HG02870 (cell line): Measurements from ENCODE around the gene ELOVL3.
A peak's percentile ranks its signal among the peaks of the same experiment; 100 is the strongest.
"Not testable (repeated sequence)": the region's sequence is repeated elsewhere in the genome, so short reads cannot be mapped to it uniquely, and the experiment has no call there.

Experiments used
- ATAC-seq: cut with Tn5 transposase; IDR thresholded peaks from one replicate; pipeline ENCODE4 v1.9.1; 2021; ENCODE audit warnings: mild to moderate bottlenecking, moderate library complexity; ENCODE audit not compliant: unreplicated experiment

Gene ELOVL3, protein sequence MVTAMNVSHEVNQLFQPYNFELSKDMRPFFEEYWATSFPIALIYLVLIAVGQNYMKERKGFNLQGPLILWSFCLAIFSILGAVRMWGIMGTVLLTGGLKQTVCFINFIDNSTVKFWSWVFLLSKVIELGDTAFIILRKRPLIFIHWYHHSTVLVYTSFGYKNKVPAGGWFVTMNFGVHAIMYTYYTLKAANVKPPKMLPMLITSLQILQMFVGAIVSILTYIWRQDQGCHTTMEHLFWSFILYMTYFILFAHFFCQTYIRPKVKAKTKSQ

DNA sequence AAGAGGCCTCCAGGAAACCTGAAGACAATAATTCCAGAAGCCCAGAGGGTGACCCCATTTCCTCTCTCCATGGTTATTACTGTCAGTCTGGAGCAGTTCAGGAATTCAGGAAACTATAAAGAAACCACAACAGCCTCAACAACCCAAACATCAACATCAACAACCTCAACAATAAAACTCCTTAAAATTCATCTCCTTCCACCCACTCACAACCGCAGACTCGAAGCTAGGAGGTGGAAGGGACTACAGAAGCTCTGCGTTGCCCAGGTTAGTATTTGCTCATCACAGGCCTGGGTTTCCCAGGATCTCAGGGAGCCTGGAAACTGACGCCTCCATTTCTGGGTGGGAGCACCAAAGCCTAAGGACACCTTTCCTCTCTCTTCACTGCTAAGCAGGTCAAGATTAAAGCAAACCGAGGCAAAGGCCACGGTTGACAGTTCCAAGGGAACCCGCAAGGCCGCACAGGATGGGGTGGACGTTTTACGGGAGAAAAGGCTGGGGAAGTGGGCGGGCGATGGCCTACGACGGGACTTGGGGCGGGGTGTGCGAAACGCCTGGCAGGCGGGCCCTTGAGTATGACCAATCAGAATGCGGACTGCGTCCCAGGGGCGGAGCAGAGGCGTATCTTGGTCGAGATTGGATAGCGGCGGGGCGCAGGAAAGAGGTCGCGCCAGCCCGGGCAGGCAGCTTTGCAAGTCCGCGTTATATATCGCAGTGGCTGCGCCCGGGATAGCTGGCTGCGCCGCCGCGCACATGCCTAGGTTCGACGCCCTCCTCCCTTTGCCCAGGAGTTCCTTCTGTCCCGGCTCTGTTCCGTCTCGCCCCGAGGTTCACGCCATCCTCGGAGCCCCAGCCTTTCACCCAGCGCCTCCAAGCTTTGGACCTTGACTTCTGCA lies at the start of gene ELOVL3:
TSS of gene ELOVL3 (plus strand) at position 654 of the 896 bp plus-strand sequence. CDS start 250 bp downstream, outside the sequence.
- ATAC-seq: peak; percentile 82

DNA sequence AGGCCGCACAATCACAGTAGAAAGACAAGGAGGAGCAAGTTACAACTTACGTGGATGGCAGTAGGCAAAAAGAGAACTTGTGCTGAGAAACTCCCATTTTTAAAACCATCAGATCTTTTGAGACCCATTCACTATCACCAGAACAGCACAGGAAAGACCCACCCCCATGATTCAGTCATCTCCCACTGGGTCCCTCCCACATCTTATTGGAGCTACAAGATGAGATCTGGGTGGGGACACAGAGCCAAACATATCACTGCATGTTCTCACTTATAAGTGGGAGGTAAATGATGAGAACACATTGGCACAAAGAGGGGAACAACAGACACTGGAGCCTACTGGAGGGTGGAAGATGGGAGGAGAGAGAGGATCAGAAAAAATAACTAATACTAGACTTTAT lies 41.5 kb upstream of the ELOVL3 start:
- no peak for ATAC-seq

DNA sequence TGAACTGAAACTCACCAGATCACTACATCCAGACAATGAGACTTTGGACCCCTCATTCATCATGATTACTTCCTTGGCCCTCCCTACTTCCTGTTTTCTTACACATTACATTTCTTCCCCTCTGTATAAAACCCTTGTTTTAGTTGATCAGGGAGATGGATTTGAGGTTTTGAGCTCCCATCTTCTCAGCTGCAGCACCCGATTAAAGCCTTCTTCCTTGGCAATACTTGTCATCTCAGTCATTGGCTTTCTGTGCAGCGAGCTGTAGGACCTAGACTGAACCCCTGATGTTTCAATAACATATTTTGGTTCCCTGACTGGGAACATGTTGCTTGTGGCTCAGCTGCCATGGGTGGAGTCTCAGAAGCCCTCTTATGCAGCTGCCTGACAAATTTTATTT lies 40.8 kb upstream of the ELOVL3 start:
- ATAC-seq: no peak

DNA sequence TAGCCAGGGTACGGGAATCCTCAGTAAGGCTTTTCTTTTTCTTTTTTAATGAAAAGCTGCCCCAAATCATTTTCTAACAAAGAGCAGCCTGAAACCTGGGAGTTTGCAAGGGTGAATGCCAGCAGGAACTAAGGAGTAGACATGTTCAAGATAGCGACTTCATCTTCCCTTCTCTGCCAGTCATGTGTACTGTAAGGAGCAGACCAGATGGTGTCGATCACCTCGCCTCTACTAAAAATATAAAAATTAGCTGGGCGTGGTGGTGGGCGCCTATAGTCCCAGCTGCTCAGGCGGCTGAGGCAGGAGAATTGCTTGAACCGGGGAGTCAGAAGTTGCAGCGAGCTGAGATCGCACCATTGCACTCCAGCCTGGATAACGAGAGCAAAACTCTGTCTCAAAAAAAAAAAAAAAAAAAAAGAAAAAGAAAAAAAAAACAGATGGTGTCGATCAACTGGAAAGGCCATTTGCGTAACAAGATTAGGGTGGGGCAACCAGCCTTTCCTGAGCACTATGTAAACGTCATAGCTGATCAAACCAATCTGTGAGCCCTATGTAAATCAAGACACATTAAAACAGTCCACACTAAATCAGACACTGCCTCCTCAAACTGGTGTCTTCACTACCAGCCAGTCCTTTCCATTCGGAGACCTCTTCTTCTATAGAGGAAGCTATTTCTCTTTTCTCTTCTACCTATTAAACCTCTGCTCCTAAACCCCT lies 40.1 kb upstream of the ELOVL3 start:
- ATAC-seq: no peak

DNA sequence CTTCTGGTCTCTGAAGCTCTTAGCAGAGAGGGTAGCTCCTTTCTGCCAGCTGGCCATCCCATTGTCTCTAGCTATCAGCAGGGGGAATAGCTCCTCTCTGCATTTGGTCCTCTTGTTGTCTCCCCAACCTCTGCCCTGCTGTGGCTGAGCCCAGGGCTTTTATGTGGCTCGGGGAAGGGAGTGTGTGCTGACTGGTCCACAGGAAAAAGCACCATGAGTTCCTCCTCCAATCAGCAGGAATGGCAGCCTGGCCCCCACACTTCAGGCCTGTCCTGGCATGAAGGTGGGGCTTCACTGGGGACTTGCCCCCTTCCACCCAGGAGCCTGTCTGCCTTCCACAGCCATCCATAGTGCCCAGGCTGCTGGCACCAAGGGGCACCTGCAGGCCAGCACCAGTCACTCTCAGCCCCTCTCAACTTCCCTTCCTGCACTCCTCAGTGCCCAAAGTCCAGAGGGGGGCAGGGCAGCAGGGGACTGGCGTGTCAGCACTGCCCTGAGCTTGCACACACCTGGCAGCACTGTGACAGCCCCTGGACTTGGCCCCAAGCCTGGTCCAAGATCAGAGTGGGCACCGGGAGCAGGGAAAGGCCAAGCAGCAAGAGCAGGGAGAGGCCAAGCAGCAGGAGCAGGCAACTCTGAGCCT lies 37.7 kb upstream of the ELOVL3 start:
- ATAC-seq: no peak

DNA sequence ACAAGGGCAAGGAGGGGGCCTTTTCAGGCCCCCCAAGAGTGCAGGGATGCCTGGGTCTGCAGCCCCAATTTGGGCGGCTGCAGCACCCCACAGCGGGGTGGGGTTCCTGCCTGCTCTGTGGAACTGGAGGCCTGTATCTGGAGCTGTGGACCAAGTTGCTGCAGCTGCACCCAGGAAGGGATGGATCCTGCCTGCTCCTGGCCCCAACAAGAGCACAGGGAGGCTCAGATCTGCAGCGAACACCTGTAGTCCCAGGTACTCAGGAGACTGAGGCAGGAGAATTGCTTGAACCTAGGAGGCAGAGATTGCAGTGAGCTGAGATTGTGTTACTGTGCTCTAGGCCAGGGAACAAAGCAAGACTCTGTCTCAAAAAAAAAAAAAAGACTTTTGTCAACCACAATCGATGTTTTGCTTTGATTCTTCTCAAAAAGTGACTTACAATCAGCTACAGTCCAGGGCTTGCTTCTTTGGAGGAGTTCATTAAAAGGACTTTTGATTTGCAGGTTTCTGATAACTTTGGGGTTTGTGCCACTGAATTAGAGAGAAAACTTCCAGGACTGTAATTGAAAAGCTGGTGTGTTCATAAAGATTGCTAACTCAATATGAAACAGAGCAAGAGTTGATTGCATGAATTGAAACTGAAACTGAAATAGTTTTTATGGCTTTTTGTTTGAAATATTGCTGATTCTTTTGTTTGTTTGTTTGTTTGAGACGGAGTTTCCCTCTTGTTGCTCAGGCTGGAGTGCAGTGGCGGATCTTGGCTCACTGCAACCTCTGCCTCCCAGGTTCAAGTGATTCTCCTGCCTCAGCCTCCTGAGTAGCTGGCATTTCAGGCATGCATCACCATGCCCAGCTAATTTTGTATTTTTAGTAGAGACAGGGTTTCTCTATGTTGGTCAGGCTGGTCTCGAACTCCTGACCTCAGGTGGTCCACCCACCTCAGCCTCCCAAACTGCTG lies 36.9 kb upstream of the ELOVL3 start:
- not testable (repeated sequence) for ATAC-seq

DNA sequence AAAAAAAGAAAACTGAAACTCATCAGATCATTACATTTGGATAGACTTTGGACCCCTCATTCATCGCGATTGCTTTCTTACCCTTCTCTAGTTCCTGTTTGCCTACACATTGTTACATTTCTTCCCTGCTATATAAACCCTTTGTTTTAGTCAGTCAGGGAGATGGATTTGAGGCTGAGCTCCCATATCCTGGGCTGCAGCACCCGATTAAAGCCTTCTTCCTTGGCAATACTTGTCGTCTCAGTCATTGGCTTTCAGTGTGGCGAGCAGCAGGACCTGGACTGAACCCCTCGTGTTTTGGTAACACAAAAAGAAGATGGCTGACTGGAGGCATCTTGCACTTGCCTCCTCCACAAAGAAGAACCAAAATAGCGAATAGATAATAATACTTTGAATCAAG lies 34.1 kb upstream of the ELOVL3 start:
- no peak for ATAC-seq

DNA sequence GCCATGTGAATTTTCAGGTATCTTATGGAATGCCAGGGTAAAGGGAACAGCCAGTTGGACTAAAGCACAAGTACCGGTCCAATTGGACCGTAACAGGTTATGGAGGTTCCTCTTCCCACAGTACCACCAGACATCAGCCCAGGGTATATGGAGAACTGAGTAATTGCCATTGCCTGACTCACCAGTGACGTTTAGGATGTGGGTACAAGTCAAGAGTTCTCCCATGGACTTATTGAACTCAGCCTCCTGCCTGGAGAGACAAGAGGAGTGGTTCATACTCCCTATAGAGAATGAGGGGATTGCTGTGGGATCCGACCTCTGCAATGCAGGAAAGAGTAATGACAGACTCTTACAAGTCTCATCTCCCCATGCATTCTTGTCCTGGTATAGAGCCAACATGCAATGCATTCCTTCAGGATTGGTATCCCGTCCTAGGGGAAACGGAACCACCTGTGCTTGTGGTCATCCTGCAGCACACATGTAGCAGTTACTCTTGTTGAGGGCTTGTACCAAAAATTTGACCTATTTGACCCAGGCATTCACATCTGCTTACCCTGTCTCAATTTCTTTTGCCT lies 30.7 kb upstream of the ELOVL3 start:
- no peak for ATAC-seq

DNA sequence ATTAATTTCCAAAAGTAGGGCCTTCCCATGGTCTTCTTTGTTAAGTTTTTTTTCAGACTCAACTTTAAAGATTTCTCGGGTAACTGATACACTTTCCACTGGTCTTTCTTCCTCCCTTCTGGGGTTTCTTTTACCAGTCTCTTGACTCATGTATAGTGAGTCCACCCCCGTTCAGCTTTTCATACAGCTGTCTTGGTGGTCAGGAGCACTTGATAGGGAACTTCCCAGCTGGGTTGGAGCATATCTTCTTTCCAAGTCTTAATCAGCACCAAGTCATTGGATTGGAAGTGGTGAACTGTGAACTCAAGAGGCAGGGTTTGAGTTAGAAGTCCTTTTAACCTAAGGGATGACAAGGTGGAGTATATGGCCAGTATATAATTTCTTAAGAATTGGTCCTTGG lies 29.2 kb upstream of the ELOVL3 start:
- no peak for ATAC-seq

DNA sequence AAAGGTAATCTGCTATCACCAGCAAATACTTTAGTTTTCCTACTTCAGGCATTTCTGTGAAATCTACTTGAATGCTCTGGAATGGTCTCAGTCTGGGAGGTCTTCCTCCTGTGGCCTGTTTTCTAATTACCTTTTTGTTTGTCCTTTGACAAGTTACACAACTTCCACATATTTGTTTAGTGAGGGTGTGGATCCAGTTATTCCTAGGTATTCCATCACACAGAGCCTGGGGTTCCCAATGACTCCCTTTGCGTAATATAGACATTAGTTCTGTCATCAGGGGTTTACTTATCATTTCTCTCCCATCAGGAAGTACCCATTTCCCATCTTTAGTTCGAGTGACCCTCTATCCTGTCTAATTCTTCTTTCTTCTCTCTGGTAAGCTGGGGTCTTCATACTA lies 28.1 kb upstream of the ELOVL3 start:
- ATAC-seq: no peak

DNA sequence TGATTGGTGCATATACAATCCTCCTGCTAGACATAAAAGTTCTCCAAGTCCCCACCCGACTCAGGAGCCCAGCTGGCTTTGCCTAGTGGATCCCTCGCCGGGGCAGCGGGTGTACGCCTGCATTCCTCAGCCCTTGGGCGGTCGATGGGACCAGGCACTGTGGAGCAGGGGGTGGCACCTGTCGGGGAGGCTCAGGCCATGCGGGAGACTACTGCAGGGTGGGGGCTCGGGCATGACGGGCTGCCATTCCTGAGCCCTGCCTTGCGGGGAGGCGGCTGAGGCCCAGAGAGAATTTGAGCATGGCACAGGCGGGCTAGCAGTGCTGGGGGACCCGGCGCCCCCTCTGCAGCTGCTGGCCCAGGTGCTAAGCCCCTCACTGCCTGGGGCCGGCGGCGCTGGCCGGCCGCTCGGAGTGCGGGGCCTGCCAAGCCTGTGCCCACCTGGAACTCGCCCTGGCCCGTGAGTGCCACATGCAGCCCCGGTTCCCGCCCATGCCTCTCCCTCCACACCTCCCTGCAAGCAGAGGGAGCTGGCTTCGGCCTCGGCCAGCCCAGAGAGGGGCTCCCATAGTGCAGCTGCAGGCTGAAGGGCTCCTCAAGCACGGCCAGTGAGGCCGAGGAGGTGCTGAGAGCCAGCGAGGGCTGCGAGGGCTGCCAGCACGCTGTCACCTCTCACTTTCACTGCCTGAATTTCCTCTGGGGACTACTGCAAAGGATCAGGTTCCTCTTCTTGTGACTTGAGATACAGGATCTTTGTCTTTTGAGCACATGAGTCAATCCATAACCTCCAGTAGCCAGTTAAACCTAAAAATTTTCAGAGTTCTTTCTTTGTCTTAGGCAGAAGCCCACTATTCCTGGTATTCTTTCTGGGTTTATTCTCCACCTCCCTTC lies 25.1 kb upstream of the ELOVL3 start:
- no peak for ATAC-seq

DNA sequence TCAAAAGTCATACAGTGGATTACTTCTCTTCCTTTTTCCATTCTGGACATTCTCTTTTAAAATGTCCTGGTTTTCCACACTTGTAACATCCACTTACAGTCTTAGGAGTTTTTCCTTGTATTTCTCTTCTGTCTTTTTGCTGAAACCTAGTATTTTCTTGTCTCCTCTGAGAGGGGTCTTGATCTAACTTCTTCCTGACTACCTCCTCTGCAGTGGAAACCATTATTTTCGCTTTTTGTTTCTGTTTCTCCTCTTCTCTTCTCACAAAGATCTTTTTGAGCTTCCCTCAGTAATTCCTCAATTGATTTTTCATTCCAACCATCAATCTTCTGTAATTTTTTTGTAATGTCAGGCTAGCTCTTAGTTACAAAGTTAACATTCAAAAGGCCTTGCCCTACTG lies 23.7 kb upstream of the ELOVL3 start:
- no peak for ATAC-seq

DNA sequence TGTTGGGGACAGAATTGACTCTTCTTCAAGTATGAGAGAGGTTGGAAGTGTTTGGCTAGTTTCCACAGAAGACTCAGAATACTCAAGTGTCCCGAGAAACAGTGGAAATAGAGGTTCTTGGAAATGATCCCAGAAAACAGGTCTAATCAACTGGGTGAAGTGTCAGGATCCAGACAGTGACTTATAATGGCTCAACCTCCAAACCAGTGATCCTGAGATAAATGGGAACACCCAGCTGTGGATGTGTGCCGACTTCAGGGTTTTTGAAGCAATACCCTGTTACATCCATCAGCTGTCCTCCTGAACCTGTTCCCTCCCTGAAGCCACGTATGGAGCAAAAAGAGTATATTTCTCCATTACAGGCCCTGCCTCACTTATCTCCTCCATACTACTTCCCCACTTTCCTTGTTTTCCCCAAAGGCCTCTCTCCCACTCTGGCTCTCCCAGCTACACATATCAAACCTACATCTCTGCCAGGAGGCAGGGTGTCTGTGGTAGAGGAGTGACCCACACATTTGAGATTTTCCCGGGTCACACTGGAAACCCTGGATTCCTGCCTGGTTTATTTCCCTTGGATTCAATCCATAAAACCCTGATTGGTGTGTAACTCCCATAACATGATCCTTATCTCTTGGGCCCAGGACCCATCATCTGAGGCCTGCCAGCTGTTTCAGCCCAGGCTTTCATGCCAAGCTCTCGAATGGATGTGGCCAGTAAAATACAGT lies 17.6 kb upstream of the ELOVL3 start:
- ATAC-seq: no peak

DNA sequence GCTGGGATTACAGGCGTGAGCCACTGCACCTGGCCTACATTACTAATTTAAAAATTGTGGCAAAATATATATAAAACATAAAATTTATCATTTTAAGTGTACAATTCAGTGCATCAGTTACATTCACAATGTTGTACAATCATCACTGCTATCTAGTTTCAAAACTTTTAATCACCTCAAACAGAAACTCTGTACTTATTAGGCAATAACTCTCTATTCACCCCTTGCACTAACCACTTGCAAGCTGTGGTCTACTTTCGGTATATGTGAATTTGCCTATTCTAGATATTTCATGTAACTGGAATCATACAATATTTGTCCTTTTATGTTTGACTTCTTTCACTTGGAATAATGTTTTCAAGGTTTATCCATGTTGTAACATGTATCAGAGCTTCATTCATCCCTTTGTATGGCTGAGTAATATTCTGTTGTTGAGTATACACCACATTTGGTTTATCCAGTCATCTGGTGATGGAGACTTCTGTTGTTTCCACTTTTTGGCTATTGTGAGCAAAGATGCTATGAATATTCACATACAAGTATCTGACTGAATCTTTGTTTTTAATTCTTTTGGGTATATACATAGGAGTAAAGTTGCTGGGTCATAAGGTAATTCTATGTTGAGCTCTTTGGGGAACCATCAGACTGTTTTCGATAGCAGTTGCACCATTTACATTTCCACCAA lies 14.3 kb upstream of the ELOVL3 start:
- ATAC-seq: no peak

DNA sequence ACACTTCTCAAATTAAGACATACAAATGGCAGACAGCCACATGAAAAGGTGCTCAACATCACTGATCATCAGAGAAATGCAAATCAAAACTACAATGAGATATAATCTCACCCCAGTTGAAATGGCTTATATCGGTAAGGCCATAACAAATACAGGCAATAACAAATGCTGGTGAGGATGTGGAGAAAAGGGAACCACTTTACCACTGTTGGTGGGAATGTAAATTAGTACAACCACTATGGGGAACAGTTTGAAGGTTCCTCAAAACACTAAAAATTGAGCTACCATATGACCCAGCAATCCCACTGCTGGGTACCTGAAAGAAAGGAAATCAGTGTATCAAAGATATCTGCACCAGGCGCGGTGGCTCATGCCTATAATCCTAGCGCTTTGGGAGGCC lies 12.5 kb upstream of the ELOVL3 start:
- not testable (repeated sequence) for ATAC-seq

DNA sequence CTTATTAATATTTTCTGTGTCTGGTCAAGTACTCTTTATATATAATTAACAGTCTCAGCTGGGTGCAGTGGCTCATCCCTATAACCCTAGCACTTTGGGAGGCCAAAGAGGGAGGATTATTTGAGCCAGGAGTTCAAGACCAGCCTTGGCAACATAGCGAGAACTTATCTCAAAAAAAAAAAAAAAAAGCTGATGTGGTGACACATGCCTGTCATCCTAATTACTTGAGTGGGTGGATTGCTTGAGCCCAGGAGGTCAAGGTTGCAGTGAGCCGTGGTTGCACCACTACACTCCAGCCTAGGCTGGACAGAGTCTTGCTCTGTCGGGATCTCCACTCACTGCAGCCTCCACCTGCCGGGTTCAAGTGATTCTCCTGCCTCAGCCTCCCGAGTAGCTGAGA lies 6.7 kb upstream of the ELOVL3 start:
- no peak for ATAC-seq

DNA sequence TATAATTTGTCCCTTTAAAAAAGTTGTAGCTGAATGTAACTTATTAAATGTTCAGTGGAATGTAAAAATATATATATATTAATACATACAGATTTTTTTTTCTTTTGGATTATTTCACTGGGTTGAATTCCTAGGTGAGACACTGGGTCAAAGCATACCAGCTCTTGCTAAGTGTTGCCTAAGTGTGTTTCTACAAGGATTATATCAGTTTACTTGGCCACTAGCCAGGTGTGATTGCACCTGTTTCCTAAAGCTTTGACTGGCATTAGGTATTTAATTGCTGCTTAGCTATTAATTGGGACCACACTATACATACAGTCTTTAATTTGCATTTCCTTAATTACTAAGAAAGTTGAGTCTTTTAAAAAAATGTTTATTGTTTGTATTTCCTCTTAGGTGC lies 5.5 kb upstream of the ELOVL3 start:
- no peak for ATAC-seq
